HG02588 (cell line): Measurements from ENCODE around the gene KRT16.
"Not testable (repeated sequence)": the region's sequence is repeated elsewhere in the genome, so short reads cannot be mapped to it uniquely, and the experiment has no call there.

Experiments
- ATAC-seq: cut with Tn5 transposase; IDR thresholded peaks from one replicate; pipeline ENCODE4 v1.9.1; 2021; ENCODE audit warnings: mild to moderate bottlenecking, moderate library complexity; ENCODE audit not compliant: unreplicated experiment

Gene KRT16

DNA sequence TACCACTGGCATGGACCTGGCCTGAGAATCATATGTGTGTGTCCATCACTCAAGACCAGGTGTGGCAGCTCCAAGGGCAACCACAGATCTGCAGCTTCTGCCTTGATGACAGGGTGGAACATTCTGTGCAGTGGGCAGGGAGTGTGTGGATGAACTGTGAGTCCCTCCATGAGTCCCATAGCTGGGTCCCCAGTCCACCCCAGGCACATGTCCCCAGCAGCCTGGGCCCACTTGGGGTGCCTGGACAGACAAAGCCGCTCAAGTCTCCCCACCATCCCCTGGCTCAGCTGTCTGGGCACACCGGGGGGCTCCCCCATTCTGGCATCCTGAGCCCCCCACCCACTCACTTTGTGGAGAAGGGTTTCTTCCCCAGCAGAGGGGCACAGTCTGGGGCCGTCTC lies 4.6 kb upstream of the KRT16 start:
- no peak for ATAC-seq

DNA sequence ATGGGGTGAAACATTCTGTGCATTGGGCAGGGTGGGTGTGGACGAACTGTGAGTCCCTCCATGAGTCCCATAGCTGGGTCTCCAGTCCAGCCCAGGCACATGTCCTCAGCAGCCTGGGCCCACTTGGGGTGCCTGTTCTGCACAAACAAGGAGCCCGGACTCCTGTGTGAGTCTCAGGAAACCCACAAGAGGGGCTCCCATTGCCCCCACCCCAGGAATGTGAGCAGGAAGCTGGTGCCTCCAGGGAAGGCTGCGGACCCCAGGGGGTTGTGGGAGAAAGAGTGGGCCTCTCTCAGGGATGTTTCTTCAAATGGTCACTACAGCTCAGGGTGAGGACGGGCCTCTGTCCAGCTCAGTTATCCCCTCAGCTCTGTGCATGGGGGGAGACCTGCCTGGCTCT lies 3.9 kb upstream of the KRT16 start:
- not testable (repeated sequence) for ATAC-seq

DNA sequence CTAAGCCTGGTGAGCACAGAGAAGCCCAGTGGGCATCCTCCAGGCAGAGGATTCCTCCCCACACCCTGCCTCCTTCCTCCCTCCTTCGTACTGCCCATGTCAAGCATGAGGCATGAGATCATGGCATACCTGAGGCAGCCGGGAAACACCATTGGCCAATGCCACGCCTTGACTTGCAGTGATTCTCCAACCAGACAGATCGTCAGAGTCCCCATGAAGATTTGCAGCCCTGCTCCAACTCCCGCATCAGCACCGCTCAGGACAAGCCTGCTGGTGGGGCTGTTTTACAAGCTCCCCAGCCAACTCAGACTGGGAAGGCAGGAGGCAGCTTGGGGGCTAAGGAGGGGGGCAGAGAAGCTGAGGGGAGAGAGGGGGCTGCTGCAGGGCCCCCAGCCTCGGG lies 2.9 kb upstream of the KRT16 start:
- no peak for ATAC-seq

DNA sequence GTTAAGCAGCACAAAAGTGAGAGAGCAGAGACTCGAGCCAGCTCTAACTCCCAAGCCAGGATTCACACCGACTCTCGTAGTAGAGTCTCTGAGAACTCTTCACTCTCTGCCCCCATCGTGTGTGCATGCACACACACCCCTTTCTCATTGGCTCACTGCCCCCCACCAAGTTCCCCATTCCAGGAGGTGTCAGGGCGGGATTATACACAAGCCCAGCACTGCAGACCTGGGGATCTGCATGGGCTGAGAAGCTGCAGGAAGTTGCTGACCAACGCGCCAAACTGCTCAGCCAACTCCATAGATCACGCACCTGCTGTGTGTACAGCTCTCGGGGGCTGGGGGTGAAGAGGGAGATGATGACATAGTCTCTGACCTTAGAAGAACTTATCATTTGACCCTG lies 2.2 kb upstream of the KRT16 start:
- ATAC-seq = not testable (repeated sequence)

DNA sequence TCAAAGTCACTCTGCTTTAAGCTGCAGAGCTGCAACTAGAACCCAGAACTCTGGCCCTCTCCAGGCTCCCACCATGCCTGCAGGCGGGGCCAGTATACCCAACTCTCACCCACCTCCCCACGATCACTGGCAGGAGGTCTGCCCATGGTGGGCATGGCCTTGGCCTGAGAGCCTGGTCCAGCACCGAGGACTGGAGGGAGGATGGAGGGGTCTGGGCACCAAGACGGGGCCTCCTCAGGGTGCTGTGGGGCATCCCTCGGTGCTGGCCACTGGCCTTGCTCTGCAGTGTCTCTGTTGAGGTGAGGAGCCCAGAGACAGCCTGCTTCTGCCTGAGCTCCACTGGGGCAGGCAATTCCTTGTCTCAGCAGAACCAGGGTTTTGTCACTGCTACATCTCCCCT lies 1.5 kb upstream of the KRT16 start:
- no peak for ATAC-seq

DNA sequence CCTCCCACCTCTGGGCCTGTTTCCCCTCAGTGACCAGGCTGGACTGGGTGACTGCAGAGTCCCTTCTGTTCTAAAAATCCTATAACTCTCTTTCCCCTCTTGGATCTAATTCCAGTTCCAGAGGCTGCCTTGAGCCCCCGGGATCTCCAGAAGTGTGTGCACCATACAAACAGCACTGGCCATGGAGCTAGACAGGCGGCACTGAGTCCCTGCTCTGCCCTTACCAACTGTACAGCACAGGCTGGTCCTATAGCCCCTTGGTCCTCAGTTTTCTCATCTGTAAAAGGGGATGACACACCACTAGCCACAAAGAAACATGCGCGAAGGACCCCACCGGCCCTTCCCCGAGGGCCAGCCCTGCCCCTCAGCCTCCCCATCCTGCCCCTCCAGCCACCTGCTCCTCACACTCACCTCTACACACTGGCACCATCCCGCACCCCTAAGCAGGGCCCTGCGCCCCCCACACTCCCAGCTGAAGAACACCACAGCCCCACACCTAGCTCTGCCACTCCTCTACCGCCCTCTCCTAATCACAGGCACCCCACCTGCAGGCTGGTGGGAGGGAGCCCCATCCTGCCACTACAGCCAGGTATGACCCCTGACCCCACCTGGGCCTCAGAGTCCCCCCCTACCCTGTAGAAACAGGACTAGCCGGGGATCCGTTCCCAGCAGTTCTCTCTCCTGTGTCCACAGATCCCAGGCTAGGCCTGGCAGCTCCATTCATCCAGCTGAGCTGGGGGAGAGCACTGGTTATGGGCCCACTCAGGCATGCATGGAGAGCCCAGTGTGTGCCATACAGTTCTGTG lies 913 bp upstream of the KRT16 start:
- ATAC-seq = no peak

DNA sequence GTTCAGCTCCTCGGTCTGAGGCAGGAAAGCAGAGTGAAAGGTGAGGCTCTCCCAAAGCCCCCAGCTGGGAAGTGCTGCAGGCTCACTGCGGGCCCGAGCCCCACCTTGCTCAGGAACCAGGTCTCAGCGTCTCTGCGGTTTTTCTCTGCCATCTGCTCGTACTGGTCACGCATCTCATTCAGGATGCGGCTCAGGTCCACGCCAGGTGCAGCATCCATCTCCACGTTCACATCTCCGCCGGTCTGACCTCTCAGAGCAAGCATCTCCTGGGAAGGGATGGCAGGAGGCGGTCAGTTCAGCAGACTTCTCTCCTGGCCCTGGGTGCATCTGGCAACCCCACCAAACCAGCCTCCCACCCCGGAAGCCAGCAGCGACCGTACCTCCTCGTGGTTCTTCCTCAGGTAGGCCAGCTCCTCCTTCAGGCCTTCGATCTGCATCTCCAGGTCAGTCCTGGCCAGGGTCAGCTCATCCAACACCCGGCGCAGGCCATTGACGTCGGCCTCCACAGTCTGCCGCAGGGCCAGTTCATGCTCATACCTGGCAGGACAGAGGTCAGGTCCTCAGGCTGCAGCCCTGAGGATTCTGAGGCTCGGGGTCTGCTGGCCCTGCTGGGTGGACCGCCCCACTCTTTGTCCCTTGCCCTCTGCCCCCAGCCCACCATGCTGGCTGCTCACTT lies 1.5 kb downstream of the KRT16 start:
- no peak for ATAC-seq

DNA sequence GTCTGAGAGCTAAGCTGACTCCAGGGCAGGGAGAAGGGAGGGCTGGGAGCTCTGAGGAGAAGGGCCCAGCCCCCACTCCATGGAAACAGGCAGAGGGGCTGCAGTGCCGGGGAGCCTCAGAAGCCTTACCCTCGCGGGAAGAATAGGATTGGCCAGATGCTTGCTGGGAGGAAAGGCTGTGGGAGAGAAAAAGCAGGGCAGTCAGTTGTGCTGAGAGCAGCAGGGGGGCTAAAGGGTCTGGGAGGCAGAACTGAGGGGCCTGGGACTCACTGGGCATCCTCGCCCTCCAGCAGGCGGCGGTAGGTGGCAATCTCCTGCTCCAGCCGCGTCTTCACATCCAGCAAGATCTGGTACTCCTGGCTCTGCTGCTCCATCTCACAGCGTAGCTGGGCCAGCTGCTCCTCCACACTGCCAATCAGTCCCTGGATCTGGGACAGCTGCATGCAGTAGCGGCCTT lies 2.5 kb downstream of the KRT16 start:
- ATAC-seq = not testable (repeated sequence)

DNA sequence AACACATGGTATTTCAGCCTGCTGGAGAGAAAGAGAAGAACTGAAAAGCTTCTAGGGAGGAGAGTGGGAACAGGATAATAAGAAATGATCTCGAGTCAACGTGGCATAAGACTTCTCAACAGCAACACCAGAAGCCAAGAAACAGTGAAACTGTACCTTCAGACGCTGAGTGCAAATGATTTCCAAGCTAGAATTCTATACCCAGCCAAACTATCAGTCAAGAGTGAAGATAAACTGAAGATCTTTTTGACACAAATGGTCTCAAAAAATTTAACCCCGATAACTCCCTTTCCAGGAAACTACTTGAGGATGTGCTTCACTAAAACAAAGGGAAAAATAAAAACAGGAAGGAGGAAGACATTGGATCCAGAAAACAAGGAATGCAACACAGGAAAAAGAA lies 5.6 kb downstream of the KRT16 start:
- not testable (repeated sequence) for ATAC-seq

DNA sequence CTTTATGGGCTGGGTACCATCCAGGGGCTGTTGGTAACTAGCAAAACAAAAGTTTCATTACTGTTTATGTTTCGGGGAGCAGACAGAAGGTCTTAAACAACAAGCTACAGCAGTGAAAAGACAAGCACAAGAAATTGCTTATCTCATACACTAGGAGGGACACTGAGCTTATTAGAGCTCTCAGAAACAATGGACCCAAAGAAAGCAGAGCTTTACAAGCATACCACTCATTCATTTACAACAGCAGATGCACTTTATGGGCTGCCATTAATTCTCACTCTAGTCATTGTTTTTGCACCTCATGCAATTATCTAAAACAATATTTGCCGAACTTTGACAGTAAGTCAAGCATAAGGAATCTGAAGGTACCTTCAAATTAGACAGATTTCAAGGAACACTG lies 10.0 kb downstream of the KRT16 start:
- no peak for ATAC-seq

DNA sequence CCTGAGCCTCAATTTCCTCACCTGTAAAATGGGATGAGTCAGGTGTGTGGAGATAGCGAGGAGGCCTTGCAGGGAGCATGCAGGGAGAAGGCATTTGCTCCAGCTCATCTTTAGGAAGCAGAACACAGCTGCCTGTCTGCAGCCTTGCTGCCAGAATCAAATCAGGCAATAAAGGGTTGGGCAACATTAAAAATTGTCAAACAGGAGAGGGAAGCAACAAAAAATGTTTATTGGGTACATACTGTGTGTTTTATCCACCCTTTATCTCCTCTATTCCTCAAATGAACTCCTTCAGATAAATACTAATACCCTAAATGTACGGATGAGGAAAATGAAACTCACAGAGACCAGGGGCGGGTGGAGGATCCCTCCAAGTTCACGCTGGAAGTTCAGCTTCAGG lies 12.2 kb downstream of the KRT16 start:
- no peak for ATAC-seq

DNA sequence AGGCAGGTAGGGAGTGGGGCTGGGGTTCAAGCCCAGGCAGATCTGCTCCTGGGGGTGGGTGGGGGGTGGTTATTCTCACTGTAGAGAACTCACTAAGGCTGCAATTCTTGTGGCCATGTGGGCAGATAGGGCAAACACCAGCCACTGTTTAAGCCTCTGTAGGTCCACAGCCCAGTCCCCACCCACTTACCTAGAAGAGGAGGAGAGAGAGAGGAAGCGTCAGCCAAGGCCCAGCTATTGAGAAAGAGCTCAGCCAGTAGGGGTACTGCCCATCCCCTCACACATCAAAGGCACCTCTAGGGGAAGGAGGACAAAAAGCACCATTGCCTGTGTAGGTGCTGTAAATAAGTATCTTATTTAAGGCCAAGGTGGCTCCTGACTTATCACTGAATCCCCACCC lies 12.9 kb downstream of the KRT16 start:
- no peak for ATAC-seq

DNA sequence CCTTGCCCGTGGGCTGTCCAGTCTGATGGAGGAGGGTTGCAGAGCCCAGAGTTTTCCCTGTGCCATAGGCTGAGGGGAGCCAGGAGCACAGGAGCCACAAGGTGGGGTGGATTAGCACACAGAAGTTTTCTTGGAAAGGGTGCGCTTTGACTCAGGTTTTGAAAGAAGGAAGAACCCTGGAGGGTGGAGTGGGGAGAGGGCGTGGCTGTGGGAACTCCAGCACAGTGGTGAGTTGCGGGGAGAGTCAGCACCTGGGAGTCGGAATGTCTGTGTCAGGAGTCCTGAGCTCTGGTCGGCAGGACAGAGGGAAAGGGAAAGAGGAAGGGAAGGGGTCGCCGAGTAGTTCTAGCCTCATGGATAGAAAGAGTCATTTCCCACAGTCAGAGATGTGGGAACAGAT lies 17.0 kb downstream of the KRT16 start:
- no peak for ATAC-seq

DNA sequence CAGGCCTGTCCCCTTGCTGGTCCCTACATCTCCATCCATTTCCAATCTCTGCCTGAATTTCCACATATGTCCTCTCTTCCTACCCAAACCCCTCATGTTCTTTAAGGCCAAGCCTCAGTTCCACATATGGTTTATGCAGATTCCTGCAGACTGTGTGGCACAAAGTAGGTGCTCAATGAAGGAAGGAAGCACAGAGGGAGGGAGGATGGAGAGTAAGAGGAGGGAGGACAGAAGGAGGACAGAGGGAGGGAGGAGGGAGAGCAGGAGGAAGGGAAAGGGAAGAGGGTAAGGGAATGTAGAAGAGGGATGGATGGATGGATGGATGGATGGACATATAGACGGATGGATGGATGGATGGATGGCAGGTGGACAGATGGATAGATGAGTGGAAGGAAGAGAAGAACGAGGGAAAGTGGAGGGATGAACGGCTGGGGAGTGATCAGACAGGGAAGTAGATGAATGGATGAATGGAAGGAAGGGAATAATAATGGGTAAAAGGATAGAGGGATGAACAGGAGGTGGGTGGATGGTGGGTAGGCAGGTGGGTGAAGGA lies 18.1 kb downstream of the KRT16 start:
- ATAC-seq = no peak

DNA sequence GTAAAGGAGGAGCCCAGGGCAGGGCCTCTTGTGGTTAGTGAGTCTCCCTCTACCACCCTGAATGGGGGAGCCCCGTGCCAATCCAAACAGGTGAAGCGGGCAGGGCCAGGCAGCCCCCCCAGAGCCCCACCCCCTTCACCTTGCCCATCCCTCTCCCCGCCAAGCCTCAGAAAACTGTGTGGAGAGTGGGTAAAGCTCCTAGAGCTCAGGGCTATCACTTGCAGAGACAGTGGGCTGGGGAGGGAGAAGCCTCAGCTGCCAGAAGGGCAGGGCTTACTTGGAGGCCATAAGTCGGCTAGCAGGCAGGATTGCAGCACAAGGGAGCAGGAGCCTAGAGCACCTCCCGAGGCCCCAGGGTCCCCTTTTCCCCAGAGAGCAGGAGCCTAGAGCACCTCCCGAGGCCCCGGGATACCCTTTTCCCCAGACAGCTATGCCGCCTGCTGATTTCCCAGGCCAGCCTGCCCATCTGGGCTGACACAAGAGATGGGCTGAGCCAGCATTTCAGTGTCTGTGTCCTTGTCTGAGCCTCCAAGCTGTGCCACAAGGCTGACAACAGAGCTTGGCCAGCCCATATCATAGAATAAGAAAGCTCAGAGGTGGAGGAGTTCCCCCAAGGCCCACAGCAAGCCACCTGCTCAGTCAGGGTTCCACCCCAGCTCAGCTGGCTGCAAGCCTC lies 19.1 kb downstream of the KRT16 start:
- ATAC-seq = no peak

DNA sequence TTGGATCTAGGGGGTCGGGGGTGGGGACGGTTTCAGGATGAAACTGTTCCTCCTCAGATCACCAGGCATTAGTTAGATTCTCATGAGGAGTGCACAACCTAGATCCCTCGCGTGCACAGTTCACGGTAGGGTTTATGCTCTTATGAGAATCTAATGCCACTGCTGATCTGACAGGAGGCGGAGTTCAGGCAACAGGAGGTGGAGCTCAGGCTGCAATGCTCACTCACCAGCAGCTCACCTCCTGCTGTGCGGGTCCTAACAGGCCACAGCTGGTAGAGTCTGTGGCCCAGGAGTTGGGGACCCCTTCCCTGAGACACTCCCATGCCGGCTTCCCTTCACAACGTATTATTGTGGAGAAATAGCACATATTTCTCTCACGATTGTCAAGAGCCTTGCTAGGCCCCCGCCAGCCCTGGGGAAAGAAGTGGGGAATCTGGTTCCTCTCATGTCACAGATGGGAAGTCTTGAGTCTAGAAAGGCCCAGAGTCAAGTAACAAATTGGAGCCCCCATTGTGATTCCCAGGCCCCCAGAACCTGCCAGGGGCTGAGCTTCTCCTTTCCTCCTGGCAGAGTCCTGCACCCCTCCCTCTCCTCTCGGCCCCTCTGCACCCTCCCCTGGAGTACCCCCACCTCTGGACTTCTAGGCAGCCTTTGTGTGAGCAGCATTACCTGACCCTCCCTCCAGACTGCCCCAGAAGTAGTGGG lies 19.8 kb downstream of the KRT16 start:
- no peak for ATAC-seq

DNA sequence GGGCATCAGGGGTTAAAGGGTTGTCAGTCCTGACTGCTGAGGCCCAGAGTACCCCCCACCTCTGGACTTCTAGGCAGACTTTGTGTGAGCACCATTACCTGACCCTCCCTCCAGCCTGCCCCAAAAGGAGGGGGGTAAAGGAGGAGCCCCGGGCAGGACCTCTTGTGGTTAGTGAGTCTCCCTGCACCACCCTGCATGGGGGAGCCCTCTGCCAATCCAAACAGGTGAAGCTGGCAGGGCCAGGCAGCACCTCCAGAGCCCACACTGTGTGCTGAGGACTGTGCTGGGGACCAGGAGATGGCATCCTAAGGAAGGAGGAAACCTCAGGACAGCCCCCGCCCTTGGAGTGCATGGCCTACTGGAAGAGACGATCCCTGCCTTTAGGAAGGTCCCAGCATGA lies 23.3 kb downstream of the KRT16 start:
- ATAC-seq = no peak

DNA sequence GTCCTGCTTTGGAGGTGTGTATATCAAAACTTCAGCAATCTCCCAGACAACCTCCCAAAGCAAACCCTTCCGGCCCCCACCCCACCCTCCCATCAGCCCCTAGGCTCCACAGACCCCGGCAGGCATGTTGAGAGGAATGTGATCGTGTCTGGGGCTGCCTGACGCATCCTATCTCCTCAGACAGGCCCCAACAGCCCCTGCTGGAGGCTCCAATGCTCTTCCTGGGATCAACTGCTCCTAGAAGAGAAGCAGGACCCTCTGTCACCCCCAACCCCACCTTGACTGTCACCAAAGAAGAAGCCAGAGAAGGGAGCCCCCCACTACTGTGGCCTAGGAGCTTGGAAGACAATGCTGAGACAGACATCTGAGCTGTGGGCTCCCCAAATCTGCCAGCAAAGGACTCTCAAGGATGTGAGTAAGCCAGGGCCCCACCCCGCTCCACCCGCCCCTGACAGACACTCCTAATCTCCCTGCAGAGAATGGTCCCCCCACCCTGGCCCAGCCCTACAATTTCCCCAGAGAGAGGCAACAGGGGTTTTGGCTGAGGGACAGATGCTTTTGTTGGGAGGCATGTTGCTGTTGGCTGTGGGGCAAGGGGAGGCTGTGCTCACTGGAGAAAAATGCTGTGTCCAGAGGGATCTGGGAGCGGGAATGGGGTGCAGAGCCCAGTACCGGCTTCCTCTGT lies 24.3 kb downstream of the KRT16 start:
- no peak for ATAC-seq

DNA sequence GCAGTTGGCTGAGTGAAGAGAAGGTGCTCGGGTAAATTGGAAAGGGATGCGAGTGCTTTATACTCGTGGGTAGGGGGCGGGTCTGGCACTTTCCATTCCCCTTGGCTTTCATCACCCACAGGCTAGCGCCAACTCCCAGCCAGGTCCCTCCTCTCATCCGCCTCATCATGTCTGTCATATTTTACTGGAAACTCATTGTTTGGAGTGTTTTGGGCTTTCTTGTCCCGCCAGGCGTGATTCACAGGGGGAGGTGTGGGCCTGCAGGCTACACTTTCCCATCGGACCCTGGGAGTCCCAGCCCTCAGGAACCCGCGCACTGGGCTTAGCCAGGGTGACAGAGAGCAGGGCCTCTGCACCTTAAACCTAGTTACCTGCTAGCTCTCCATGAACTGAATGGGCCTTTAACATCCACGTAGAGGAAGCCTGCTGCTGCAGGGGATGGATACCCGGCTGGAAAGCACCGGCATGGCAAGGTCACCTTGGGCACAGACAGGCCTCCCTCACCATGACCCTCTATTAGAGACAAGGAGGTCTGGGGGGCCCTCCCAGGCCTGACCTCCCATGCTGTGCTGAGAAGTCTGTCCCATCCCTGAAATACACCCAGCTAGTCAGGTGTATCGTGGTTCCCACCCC lies 25.6 kb downstream of the KRT16 start, which contains the start of gene KRT14:
Gene KRT14 (minus strand): TSS at position 33 of the 633 bp plus-strand sequence. CDS start 61 bp downstream, outside the sequence.
- no peak for ATAC-seq
